ENCODE results near the gene FBXO31.
"Not testable (repeated sequence)": the region's sequence is repeated elsewhere in the genome, so short reads cannot be mapped to it uniquely, and the experiment has no call there.

FBXO31 gene

GRCh38 chr16:87345726-87346424, 37.7 kb downstream of the FBXO31 start:
- Histone ChIP-seq H3K27me3 (ENCODE audit: control insufficient read depth in 1 of 2, insufficient read depth in 2 of 2, low read length in 2 of 2) (no peaks in the 10 kb centered on the region), H3K36me3 (ENCODE audit: insufficient read depth, low read length) (peaks cover 31% of the 10 kb centered on the region), H3K4me1 (ENCODE audit: insufficient read depth, low read length) (no peaks in the 10 kb centered on the region), H3K9me3 (ENCODE audit: low read length) (no peaks in the 10 kb centered on the region), H3K9ac (ENCODE audit: low read length) (no peak overlapping the region), H3K4me3 (ENCODE audit: low read depth in 1 of 2, low read length in 2 of 2) (no peak overlapping the region), H3K27ac (ENCODE audit: low read depth, low read length) (no peak overlapping the region)

- Histone ChIP-seq H3K9ac (ENCODE audit: low read length) (no peak overlapping the region), H3K27ac (ENCODE audit: low read depth, low read length) (no peak overlapping the region), H3K36me3 (ENCODE audit: insufficient read depth, low read length) (peaks cover 35% of the 10 kb centered on the region), H3K27me3 (ENCODE audit: control insufficient read depth in 1 of 2, insufficient read depth in 2 of 2, low read length in 2 of 2) (no peaks in the 10 kb centered on the region), H3K4me3 (ENCODE audit: low read depth in 1 of 2, low read length in 2 of 2) (no peak overlapping the region), H3K9me3 (ENCODE audit: low read length) (no peaks in the 10 kb centered on the region), H3K4me1 (ENCODE audit: insufficient read depth, low read length) (no peaks in the 10 kb centered on the region)
These were observed 38.5 kb downstream of the FBXO31 start for GRCh38 chr16:87344931-87345631.

- Histone ChIP-seq H3K36me3 (ENCODE audit: insufficient read depth, low read length) (peaks cover 42% of the 10 kb centered on the region), H3K4me3 (ENCODE audit: low read depth in 1 of 2, low read length in 2 of 2) (no peak overlapping the region), H3K4me1 (ENCODE audit: insufficient read depth, low read length) (no peaks in the 10 kb centered on the region), H3K27ac (ENCODE audit: low read depth, low read length) (no peak overlapping the region), H3K27me3 (ENCODE audit: control insufficient read depth in 1 of 2, insufficient read depth in 2 of 2, low read length in 2 of 2) (no peaks in the 10 kb centered on the region), H3K9ac (ENCODE audit: low read length) (no peak overlapping the region), H3K9me3 (ENCODE audit: low read length) (no peaks in the 10 kb centered on the region)
These were observed 39.2 kb downstream of the FBXO31 start for GRCh38 chr16:87344165-87344930.

GRCh38 chr16:87343753-87344050, 39.9 kb downstream of the FBXO31 start:
- Histone ChIP-seq H3K36me3 (ENCODE audit: insufficient read depth, low read length) (peaks cover 45% of the 10 kb centered on the region), H3K27ac (ENCODE audit: low read depth, low read length) (no peak overlapping the region), H3K9me3 (ENCODE audit: low read length) (no peaks in the 10 kb centered on the region), H3K4me3 (ENCODE audit: low read depth in 1 of 2, low read length in 2 of 2) (no peak overlapping the region), H3K27me3 (ENCODE audit: control insufficient read depth in 1 of 2, insufficient read depth in 2 of 2, low read length in 2 of 2) (no peaks in the 10 kb centered on the region), H3K4me1 (ENCODE audit: insufficient read depth, low read length) (no peaks in the 10 kb centered on the region), H3K9ac (ENCODE audit: low read length) (no peak overlapping the region)

GRCh38 chr16:87342978-87343752, 40.4 kb downstream of the FBXO31 start:
- Histone ChIP-seq H3K4me3 (ENCODE audit: low read depth in 1 of 2, low read length in 2 of 2) (no peak overlapping the region), H3K4me1 (ENCODE audit: insufficient read depth, low read length) (no peaks in the 10 kb centered on the region), H3K9ac (ENCODE audit: low read length) (no peak overlapping the region), H3K36me3 (ENCODE audit: insufficient read depth, low read length) (peaks cover 43% of the 10 kb centered on the region), H3K9me3 (ENCODE audit: low read length) (no peaks in the 10 kb centered on the region), H3K27ac (ENCODE audit: low read depth, low read length) (no peak overlapping the region), H3K27me3 (ENCODE audit: control insufficient read depth in 1 of 2, insufficient read depth in 2 of 2, low read length in 2 of 2) (no peaks in the 10 kb centered on the region)

- Histone ChIP-seq H3K4me3 (ENCODE audit: low read depth in 1 of 2, low read length in 2 of 2) (no peak overlapping the region), H3K9ac (ENCODE audit: low read length) (no peak overlapping the region), H3K4me1 (ENCODE audit: insufficient read depth, low read length) (no peaks in the 10 kb centered on the region), H3K27me3 (ENCODE audit: control insufficient read depth in 1 of 2, insufficient read depth in 2 of 2, low read length in 2 of 2) (no peaks in the 10 kb centered on the region), H3K36me3 (ENCODE audit: insufficient read depth, low read length) (peaks cover 43% of the 10 kb centered on the region), H3K9me3 (ENCODE audit: low read length) (no peaks in the 10 kb centered on the region), H3K27ac (ENCODE audit: low read depth, low read length) (no peak overlapping the region)
These were observed 41.1 kb downstream of the FBXO31 start for GRCh38 chr16:87342504-87342903.

- Histone ChIP-seq H3K36me3 (ENCODE audit: insufficient read depth, low read length) (peaks cover 48% of the 10 kb centered on the region), H3K27ac (ENCODE audit: low read depth, low read length) (no peak overlapping the region), H3K4me3 (ENCODE audit: low read depth in 1 of 2, low read length in 2 of 2) (no peak overlapping the region), H3K9ac (ENCODE audit: low read length) (no peak overlapping the region), H3K27me3 (ENCODE audit: control insufficient read depth in 1 of 2, insufficient read depth in 2 of 2, low read length in 2 of 2) (no peaks in the 10 kb centered on the region), H3K4me1 (ENCODE audit: insufficient read depth, low read length) (no peaks in the 10 kb centered on the region), H3K9me3 (ENCODE audit: low read length) (no peaks in the 10 kb centered on the region)
These were observed 43.4 kb downstream of the FBXO31 start for GRCh38 chr16:87340198-87340597.

GRCh38 chr16:87339724-87340105, 43.9 kb downstream of the FBXO31 start:
- H3K27ac ChIP-seq (ENCODE audit: low read depth, low read length); H3K27me3 ChIP-seq (ENCODE audit: control insufficient read depth in 1 of 2, insufficient read depth in 2 of 2, low read length in 2 of 2); H3K9me3 ChIP-seq (ENCODE audit: low read length); H3K9ac ChIP-seq (ENCODE audit: low read length); H3K4me1 ChIP-seq (ENCODE audit: insufficient read depth, low read length); H3K4me3 ChIP-seq (ENCODE audit: low read depth in 1 of 2, low read length in 2 of 2): not testable (repeated sequence)
- H3K36me3 ChIP-seq (ENCODE audit: insufficient read depth, low read length) = peaks cover 52% of the 10 kb centered on the region

GRCh38 chr16:87339086-87339723, 44.4 kb downstream of the FBXO31 start:
- Histone ChIP-seq H3K4me3 (ENCODE audit: low read depth in 1 of 2, low read length in 2 of 2) (no peak overlapping the region), H3K9ac (ENCODE audit: low read length) (no peak overlapping the region), H3K27ac (ENCODE audit: low read depth, low read length) (no peak overlapping the region), H3K36me3 (ENCODE audit: insufficient read depth, low read length) (peaks cover 58% of the 10 kb centered on the region), H3K27me3 (ENCODE audit: control insufficient read depth in 1 of 2, insufficient read depth in 2 of 2, low read length in 2 of 2) (no peaks in the 10 kb centered on the region), H3K4me1 (ENCODE audit: insufficient read depth, low read length) (no peaks in the 10 kb centered on the region), H3K9me3 (ENCODE audit: low read length) (no peaks in the 10 kb centered on the region)

GRCh38 chr16:87338155-87338765, 45.3 kb downstream of the FBXO31 start:
- H3K4me1 ChIP-seq (ENCODE audit: insufficient read depth, low read length) = no peaks in the 10 kb centered on the region
- no peak overlapping the region for H3K27ac ChIP-seq (ENCODE audit: low read depth, low read length)
- H3K27me3 ChIP-seq (ENCODE audit: control insufficient read depth in 1 of 2, insufficient read depth in 2 of 2, low read length in 2 of 2) = no peaks in the 10 kb centered on the region
- H3K4me3 ChIP-seq (ENCODE audit: low read depth in 1 of 2, low read length in 2 of 2) = no peak overlapping the region
- no peaks in the 10 kb centered on the region for H3K9me3 ChIP-seq (ENCODE audit: low read length)
- H3K9ac ChIP-seq (ENCODE audit: low read length) = no peak overlapping the region
- peaks cover 55% of the 10 kb centered on the region for H3K36me3 ChIP-seq (ENCODE audit: insufficient read depth, low read length)

All from muscle layer of colon (tissue), 2 donors.